Stimulated activated naive CD4-positive, alpha-beta T cell (primary cell): ENCODE results near the gene C11orf21.

Experiments used
- DNase-seq, 6 experiments: peaks; one replicate each; lab custom pipeline; 2025; lab: John Stamatoyannopoulos, UW

The C11orf21 gene

DNA sequence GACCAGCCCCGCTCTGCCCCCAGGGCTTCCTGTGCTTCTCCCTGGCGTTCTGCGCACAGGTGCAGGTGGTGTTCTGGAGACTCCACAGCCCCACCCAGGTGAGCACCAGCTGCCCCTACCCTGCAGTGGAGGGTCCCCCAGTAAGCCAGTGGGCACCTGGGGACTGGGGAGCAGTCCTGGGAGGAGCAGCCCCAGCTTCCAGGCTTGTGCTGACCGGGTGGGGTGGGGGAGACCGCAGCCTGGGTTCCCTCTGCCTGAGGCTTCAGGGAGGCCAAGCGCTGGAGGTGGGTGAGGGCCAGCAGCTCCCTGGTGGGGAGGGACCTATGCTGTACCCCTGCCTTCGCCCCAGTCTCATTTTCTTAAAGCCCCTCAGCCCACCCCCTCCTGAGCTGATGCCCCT, 7.0 kb upstream of the C11orf21 start:
- no peak for DNase-seq

DNA sequence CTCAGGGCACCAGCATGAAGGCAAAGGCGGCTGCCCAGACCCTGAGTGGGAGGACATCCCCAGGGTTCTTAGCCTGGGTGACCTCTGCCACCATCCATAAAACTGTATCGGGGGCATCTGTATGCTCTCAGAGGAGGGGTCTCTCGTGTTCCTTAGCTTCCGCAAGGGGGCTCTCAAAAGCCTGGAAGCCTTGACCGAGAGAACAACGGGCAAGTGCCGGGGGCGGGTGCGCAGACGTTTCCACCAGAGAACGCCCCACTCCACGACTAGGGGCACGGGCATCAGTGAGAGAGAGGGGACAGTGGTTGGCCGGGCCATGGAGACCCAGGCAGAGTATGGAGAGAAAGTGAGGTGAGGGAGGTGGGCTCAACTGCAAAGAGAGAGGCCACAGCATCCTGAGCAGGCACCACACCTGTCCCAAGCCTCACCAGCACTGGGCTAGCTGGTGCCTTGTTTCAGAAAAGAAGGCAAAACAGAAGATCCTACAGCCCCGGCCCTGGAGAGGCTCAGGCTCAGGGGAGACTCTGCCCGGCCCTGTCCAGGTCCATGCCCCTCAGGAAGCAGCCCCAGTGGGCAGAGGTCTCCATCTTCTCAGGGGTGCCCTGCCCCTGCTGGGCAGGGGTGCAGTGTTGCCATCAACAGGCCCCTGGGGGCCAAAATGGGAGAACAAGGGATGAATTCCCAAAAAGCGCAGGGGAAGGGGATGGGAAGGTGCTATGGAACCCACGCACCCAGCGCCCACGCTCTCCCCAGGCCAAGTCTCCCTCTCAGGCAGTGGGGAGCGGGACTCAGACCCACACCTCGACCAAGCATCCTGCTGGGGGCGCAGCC, 6.0 kb upstream of the C11orf21 start:
- DNase-seq, result no peak

DNA sequence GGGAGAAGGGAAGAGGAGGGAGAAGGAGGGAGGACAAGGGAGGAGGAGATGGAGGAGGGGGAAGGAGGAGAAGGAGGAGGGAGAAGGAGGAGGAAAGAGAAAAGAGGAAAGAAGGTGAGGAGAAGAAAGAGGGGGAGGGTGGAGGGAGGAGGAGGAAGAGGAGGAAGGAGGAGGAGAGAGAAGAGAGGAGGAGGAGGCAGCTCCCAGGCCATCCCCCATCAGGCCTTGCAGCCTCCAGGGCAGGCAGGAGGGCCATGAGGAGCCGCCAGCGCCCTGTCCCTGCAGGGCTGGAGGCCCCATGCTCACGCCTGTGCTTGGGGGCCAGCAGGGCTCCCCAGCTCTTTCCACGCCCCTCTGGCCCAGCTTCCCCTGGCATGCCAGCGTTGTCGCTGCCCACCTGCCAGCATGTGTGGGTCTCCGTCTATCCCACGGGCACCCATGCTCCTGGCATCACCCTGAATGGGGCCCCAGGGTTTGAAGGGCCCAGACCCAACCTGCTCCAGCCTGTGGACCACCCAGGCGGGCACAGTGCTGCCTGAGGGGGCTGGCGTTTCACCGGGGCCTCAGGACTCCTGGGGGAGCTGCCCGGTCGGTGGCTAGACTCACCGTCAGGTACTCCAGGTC, 5.3 kb upstream of the C11orf21 start:
- no peak for DNase-seq

DNA sequence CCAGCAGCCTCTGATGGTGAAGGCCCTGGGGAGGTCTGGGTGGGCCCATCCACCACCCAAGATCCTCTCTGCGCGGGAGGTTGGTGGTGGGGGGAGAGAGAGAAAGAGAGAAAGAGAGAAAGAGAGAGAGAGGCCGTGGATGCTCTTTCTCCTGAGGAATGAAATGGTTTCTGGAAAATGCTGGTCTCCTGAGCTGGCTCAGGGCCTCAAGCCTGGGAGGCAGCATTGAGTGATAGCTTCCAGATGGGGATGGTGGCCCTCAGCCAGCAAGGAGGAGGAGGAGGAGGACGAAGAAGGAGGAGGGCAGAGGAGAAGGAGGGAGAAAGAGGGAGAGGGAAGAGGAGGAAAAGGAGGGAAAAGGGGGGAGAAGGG, 4.7 kb upstream of the C11orf21 start:
- no peak for DNase-seq

DNA sequence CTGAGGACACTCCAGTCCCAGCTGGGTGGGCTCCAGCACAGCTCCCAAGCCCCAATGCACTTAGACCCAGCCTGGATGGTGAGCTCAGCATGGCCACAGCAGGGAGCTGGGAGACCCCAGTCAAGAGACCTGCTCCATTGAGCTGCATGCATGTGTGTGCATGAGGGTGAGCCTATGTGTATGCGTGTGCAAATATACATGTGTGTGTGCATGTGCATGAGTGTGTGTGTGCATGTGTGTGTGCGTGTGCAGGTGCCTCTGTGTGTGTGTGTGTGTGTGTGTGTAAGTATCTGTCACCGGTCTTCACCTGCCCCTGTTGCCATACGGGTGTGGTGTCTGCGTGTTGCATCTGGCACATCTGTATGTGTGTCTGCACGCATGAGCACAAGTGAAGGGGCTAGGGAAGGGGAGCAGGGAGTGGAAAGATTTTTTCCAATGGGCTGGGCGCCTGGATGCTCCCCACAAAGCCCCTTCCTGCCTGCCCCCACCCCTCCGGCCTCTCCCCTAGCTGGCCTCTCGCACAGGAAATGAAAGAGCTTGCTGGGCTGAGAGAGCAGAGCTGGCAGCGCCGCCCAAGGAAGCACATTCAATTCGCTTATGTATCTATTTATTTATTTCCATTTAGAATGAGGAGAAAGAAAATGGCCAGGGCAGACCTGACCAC, 4.2 kb upstream of the C11orf21 start:
- DNase-seq, result peak in 3 of 6 experiments; percentile 15 to 63 (median 40)

DNA sequence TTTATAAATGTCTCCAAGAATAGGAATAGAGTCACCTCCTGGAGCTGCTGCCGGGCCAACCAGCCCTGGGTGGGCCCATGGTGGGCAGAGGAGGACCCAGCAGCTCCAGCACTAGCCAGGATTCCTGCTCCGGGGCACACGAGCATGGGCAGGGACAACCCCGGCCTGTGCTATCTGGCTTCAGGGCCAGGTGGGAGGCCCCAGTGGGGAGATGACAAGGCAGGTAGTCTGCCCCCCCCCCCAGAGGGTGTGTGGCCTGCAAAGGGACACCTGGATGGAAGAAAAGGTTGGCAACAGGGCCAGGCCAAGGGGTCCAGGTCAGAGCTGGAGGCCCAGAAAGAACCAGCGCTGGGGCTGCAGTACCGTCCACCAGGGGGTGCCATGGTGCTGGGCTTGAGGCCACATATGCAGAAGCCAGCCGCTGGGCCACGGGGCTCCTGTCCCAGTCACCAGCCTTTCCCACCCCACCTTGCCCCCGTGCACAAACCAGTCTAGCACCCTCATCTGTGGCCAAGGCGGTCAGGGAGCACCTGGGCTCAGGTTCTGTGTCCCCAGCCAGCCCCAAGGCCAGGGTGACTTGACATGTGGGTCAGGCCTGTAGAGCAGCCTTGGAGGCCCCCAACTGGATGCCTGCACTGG, 3.5 kb upstream of the C11orf21 start:
- DNase-seq, result peak; percentile 57 to 80 (median 72)

DNA sequence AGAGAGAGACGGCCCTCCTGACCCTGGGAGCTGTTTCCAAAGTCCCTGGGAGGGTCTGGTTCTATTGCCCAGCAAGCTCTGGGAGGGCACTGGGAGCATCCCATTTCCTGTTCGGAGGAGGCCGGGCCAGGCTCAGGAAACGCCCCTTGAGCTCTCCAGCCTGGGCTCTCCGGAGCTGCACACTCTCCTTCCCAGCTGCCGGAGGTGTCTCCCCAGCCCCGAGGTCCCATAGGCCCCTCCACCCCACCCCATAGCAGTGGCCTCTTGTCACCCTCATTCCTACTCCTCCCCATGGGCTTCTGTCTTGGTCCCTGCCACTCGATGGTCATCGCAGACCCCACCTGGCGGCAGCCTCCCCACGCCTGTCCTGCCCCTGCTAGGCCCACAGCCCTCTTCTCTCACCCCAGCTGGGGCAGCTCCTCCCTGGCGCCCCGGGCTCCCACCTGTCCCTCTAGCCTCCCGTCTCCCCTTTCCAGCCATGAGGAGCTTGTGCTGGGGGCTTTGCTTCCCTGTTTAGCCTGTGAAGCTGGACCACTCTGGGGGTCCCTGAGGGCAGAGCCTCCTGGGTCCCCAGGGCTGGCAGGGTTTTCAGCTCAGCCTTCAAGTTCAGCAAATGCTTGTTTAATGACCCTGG, 2.9 kb upstream of the C11orf21 start:
- DNase-seq, result no peak

DNA sequence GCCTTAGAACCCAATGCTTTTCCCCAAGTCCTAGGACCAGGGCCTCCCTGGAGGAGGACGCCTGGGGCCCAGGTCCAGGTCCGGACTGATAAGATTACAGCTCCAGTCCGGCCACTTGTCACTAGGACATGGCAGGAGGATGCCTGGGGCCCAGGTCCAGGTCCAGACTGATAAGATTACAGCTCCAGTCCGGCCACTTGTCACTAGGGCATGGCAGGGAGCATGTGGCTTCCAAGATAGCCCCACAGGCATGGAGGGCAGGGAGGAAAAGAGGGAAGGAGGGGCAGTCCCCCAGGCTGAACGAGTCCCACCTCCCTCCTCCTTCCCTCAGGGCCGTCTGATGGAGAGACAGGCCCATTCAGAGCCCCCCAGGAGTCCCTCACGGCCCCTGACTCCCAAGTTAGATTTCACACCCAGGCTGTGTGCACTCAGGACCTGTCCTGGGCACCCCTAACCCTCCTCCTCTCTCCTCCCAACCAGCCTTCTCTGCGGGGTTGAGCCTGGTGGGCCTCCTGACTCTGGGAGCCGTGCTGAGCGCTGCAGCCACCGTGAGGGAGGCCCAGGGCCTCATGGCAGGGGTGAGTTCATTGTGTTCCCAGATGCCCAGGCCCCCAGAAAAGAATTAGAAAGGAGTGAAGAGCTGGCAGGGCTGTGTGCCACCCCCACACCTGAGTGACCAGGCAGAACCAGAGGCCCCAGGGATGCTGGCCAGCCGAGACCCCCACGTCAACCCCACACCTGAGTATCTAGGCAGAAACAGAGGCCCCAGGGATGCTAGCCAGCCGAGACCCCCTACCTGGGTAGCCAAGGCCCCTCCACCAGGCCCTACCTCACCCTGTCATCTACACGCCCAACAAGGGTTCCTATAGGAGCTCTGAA, 2.1 kb upstream of the C11orf21 start:
- DNase-seq, result no peak

DNA sequence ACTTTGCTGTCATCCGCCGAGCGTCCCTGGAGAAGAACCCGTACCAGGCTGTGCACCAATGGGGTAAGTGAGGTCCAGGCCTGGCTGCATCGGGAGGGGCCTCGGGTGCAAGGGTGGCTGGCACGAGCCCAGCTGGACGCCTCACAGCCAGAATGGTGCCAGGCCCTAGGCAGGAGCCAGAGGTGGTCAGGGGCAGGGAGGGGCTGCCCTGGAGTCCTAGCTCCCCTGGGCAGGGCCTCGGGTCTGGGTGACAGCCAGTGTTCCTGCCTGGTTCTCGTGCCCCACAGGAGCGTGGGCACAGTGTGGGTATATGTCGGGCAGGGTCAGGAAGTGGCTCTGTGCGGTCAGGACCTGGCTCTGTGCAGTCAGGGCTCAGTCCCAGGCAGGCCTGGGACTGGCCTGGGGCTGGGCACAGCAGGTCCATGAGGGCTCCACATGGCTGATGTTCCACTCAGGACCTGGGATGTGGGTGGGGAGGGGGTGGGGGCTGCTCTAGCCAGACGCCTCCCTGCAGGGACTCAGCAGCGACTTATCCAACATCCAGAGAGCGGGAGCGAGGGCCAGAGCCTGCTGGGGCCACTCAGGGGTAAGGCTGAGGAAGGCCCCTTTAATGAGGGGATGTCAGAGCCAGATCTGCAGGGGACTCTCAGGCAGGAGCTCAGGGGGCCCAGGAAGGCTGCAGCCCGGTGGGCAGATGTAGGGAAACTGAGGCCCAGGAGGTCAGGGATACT, 1.3 kb upstream of the C11orf21 start:
- no peak for DNase-seq

DNA sequence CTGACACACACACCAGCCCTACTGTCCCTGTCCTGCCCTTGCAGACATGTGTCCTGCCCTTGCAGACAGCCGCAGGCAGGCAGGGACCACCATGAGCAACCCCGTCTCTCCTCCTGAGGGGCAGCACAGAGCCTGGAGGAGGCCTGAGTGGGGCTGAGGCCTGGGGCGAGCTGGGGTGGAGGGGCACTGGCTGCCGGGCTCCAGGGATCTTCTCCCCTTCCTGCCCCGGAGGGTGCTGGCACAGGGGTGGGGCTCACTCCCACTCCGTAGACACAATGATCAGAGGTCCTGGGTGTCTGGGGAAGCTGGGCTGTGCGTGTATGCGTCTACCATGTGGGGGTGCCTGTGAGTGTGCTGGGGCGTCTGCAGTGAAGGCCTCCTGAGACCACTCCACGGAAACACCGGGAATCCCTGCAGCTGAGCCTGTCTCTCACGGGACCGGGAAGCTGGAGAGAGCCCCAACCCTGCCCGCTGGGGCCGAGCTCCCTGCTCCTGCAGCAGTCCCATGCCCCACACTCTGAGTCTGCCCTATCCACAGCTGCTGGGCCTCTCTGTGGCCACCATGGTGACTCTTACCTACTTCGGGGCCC, 683 bp upstream of the C11orf21 start:
- DNase-seq, result peak in 2 of 6 experiments; percentile 12 to 53

DNA sequence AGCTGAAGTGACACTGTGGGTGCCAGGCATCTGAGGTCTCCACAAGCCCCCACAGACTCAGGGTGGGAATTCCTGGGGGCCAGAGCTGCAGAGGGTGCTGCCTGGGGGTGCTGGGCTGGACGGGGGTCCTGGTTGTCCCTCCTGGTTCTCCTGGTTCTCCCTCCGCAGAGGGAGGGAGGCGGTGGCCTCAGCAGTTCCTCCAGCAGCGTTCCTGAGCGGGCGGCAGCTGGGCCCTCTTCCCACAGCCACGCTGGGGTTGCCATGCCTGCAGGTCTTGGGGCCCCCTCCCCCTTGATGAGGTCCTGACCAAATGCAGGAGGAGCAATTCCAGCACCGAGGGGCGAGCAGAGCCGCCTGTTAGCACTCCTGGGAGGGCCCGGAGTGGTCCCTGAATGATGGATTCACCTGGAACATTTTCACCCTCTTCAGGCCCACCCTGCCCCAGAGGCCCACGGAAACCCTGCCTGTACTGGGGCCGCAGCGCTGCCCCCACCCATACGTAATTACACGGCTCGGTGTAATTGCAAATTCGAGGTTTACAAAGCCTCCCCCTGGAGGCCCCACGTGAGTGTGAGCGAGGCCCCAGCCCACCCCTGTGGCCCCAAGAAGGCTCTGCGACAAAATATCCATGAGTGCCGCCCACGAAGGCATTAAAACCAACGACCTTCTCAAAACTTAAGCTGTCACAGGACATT, 635 bp downstream of the C11orf21 start:
- DNase-seq, result peak in 2 of 6 experiments; percentile 14 to 37

DNA sequence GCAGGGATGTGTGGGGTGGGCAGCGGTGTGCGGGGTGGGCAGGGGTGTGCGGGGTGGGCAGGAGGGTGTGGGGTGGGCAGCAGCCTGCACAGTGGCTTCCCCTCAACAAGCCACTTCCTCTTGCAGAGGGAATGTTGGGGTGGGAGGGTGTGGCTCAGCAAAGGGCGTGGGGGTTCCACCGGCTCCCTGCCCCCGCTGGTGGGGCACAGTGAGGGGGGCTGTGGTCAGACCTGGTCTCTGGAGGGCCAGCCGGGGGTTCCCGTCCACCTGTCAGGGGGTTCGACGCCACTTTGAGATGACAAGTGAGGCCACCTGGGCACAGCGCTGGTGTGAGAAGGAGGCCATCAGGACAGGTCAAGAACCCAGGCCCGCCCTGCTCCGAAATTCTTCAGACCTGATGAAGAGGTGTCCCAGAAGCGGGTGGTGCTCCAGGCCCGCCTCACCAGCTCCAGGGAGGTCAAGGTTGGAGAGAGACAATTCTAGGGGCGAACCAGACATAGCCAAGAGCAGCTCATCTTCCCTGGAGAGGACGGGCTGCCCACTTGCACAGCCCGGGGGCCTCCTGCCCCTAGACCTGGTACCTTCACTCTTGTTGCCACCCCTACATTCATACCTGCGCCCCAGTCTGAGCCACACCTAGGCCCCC, 1.3 kb downstream of the C11orf21 start:
- DNase-seq, result peak in 2 of 6 experiments; percentile 29 to 41

DNA sequence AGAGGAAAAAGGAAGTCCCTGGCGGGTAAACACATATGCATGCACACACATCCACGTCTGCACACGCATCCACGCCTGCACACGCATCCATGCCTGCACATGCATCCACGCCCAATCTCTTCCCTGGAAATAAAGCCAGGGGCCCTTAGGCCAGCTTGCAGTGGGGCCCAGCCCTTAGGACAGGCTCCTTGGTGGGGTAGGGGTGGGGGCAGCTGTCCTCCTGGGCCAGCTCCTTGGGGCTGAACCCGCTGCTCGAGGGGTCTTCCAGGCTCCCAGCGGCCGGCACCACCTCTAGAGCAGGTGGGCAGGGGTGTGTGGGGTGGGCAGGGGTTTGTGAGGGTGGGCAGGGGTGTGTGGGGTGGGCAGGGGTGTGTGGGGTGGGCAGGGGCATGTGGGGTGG, 1.9 kb downstream of the C11orf21 start:
- DNase-seq, result no peak

DNA sequence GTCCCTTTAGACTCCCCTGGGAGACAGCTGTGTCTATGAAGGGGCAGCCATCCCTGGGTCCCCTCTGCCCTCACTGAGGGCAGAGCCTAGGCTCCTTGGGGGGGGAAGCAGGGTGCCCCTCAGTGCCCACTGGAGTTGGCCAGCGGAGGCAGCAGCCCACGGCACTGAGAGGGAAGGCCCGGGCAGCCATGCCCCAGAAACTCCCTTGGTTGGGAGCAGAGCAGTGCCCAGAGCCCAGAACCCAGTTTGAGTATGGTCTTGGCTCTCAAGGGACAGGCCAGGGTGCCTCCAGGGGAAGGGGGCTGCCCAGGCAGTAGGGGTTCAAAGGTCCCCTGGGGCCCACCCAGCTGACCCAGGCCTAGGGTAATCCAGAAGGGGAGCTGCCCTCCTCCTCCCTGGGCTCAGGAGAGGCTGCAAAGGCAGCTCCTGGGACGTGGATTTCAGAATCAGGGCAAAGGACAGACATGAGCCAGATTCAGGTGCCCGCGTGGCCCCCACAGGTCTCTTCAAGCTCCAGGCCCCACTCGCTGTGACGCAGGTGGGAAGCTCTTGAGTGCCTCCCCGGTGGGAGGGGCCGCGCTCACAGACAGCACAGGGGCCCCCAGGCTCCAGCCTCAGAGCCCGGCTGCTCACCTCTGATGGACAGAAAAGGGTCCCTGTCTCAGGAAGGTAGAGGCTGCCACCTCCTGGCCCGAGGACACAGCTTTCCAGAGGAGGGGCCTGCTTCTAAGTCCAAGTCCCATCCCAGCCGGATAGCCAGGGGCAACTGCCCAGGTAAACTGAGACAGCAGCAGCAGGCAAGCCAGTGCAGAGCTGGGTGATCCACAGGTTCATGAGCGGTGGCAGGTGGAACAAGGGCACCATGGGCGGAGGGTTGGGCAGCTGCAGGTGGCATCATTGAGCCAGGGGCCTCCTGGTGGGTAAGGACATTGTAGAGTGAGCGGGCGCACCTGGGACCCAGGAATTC, 2.6 kb downstream of the C11orf21 start:
- peak in 1 of 6 experiments; percentile 46 for DNase-seq

DNA sequence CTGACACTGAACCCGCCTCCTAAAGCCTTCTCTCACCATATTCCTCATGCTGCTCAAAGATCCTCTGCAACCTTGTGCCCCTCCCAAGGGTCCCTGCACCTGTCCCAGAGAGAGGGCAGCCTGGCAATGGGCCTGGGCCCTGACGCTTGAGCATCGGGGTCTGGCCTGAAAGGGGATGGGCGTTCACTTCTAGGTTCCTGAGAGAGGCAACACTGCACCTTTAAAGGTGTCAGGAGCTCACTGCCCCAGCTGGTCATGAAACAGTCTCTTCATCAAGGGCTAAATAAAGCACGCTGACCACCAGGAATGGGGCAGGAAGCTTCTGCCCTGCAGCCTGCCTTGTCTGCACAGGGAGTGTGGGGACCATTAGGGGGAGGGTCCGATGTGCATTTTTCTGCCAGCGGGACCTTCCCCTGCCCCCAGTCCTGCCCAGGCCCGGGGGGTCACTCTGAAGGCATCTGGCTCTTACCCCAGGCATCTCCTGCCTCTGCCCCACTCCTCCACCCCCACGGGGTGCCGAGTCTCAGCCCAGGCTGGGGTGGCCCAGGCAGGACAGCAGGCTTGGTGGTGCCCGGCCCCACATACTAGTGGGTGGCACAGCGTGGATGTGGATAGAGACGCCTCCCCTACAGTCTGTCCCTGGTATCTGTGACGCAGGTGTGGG, 3.5 kb downstream of the C11orf21 start:
- DNase-seq, result no peak

DNA sequence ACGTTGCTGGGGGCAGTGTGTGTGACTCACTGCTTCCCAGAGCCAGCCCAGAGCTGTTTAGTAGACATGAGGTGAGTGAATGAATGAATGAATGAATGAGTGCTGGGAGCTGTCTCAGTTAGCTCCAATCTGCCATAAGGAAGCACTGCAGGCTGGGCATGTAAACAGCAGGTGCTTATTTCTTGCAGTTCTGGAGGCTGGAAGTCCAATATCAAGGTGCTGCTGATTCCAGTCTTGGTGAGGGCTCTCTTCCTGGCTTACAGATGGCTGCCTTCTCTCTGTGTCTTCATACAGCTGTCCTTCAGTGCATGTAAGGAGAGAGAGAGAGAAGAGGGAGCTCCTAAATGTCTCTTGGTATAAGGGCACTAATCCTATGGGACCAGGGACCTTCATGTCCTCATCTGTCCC, 4.1 kb downstream of the C11orf21 start:
- no peak for DNase-seq
